GM12878 (cell line): Measurements from ENCODE around the gene SLC6A12.

Source experiments
- MYC ChIP-seq: IDR thresholded peaks from 2 replicates; pipeline ENCODE4 v1.6.1; 2011; ENCODE audit warnings: mild to moderate bottlenecking, low read length, moderate library complexity, inconsistent platforms; ENCODE audit not compliant: insufficient read depth, insufficient replicate concordance, insufficient read length, severe bottlenecking
- POLR2A ChIP-seq: IDR thresholded peaks from 2 replicates; pipeline ENCODE4 v1.6.1; 2011; ENCODE audit warnings: low read depth, mild to moderate bottlenecking, low read length
- TF ChIP-seq, protein P1 (sequence below): IDR thresholded peaks from 2 replicates; pipeline ENCODE4 v1.6.1; 2012; ENCODE audit warnings: low read depth, low read length, improper control_type of control experiment

DNA sequence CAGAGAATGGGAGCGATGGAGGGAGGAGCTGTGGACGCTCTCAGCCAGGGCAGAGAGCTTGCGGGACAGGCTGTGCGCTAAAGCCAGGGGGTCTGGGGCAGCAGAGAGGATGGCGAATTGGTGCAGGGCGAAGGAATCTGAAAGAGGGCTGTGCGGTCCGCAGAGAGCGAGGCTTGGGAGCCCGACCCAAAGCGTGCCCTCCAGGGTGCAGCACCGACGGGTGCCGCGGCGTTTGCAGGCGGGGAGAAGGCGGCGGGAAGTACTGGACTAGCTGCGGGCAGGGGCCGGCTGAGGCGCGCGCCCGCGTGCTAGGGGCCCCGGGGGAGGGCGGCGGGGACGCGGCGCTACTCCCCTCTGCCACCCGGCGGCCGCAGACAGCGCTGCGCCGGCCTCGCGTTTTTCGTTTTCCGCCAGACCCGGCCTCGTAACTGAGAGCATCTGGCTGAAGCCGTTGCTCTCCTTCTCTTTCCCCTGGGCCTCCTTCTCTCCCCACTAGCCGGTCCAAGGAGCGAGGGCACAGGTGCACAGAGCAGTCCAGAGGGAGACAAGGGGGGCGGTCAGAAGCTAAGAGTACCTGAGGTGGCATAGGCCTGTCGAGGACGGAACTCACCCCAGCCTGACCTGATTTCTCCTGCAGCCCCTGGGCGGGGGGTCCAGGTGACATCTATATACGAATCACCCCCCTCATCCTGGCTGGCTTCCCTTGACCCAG, 24.9 kb downstream of the SLC6A12 start:
- TF ChIP-seq, protein P1, sequence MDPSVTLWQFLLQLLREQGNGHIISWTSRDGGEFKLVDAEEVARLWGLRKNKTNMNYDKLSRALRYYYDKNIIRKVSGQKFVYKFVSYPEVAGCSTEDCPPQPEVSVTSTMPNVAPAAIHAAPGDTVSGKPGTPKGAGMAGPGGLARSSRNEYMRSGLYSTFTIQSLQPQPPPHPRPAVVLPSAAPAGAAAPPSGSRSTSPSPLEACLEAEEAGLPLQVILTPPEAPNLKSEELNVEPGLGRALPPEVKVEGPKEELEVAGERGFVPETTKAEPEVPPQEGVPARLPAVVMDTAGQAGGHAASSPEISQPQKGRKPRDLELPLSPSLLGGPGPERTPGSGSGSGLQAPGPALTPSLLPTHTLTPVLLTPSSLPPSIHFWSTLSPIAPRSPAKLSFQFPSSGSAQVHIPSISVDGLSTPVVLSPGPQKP = no peak
- TF ChIP-seq POLR2A = no peak
- TF ChIP-seq MYC = no peak
